Left colon (tissue), 2 donors: ENCODE data around the gene ADGRV1. TPM values are rescaled to one million over a fixed set of nuclear protein-coding genes. Genes with fewer than 3 reads are reported as not detected.
"Not testable (repeated sequence)": the region's sequence is repeated elsewhere in the genome, so short reads cannot be mapped to it uniquely, and the experiment has no call there.

Experiments used
- ATAC-seq: fragments of 200-7000 bp; cut with Tn5 transposase; one replicate; pipeline ENCODE4 v1.9.1; 2020; ENCODE audit warnings: mild to moderate bottlenecking, moderate library complexity
- DNase-seq, 2 donors: peaks; one replicate each; pipeline ENCODE4 v3.0.0-alpha.2; 2020
- intact Hi-C, 2 donors: fragments of 100-400 bp; cut with DNase I in 1 of 2; cut with micrococcal nuclease in 1 of 2; formaldehyde crosslinking; loops; one replicate each; pipeline versions ENCODE4 v1.11.2 to v1.14.0; 2022; cut with DNase I, micrococcal nuclease
- total RNA-seq, 2 donors: library from RNA; stranded (reverse); fragmentation: NEBNext Ultra II Directional; extraction: Animal tissue kit (Norgen Biotek cat#: 25700); gene quantifications; one replicate each; pipeline ENCODE4 v1.2.1, GENCODE V29; 2021
- donor health status: DM: no; HTN: no; CAD: no.
- donor health status: DM: yes; HTN: yes; CAD: no.

The ADGRV1 gene
- total RNA-seq, 2 donors from 2014 or later, result 3.8 to 7.3 TPM

DNA sequence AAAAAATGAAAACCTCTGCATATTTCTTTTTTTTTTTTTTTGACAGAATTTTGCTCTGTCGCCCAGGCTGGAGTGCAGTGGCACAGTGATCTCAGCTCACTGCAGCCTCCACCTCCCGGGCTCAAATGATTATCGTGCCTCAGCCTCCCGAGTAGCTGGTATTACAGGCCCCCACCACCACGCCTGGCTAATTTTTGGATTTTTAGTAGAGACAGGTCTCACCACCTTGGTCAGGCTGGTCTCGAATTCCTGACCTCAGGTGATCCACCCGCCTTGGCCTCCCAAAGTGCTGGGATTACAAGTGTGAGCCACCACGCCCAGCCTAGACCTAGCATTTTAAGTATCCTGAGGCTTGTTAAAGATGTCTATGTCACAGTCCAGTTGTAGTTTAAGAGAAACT lies 493.8 kb downstream of the ADGRV1 start:
- ATAC-seq, DNase-seq, intact Hi-C loops: not testable (repeated sequence)

DNA sequence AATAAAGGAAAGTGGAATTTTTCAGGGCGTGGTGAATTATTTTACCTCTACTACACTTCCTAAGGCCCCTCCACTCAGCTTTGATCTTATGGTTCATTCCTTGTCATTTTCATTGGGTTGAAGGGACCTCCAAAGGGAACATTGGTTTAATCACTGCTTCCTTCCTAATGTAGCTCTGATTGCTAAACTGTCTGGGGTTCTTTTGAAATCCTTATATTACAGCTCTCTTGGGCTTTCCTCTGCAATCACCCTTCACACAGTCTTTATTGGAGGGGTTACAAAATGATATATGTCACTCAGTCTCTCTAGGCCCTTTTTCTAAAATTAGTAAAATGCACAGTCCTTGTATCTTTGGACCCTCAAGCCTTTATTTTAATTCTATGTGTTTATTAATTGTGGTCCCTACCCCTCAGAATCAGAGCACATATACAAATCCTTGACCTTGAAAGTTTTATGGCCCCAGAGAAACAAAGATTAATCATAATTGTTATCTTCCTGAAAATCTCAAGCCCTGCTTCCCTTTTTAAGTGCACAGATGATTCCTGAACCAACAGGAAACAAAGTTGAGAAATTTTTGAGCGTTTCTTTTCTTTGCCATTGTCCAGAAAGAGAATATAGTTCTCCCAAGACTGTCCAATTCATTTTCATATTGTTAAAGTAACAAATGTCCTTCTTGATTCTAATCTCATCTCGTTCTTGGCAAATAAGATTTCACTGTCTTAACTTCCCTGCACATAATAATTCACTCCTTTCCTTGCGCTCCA lies 494.6 kb downstream of the ADGRV1 start:
- no peak for ATAC-seq
- DNase-seq, result no peak
- intact Hi-C loops, result no loop called here

DNA sequence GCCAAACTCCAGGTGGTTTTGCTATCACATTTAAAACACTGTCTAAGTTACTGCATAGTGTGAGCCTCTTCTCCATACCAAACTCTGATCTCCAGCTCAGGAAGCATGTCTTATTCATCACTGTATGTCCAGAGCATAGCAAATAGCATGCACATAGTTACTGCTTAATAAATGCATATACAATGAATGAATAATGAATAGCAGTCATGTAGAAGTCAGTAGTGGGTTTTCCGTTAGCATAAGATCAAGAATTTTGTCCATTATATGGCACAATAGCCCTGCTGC lies 495.1 kb downstream of the ADGRV1 start:
- intact Hi-C loops, result no loop called here
- ATAC-seq (no peak), DNase-seq (no peak)

DNA sequence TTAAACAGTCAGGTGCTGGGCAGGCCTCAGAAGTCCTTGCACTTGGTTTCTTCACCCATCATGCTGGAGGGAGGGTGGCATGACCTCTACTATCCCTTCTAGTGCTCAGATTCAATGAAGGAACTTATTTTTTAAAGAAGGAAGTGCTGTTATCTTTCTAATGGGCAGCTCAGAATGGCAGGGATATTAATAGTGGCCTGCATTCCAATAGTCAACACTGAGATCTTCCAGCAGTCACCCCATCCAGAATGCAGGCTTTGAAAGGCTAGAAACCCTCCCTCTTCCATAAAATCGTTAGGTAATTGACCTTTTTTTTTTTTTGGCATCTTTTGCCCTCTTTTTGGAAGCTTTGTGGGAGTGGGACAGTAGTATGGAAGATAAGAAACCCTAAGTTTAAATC lies 499.6 kb downstream of the ADGRV1 start:
- DNase-seq (no peak), ATAC-seq (peak; percentile 12)
- intact Hi-C loops, result no loop called here

DNA sequence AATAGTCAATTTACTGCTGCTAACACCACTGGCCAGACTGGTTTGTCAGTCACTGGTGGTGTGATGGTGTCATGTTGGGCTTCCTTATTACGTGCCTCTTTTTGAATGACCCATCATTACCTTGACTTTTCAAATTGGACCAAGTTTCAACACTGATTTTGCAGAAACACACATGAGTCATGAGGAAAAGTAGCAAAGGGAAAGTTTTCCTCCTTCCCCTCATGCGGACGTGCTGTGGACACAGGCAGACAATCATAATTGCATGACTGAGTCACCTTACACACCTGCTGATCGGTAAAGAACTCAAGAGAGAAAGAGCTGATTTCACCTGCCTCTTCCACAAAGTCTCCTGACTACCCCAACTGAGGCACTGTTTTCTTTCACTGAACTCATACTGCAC lies 500.0 kb downstream of the ADGRV1 start:
- peak; percentile 18 to 67 for DNase-seq
- intact Hi-C loops, result no loop called here
- peak; percentile 97 for ATAC-seq

DNA sequence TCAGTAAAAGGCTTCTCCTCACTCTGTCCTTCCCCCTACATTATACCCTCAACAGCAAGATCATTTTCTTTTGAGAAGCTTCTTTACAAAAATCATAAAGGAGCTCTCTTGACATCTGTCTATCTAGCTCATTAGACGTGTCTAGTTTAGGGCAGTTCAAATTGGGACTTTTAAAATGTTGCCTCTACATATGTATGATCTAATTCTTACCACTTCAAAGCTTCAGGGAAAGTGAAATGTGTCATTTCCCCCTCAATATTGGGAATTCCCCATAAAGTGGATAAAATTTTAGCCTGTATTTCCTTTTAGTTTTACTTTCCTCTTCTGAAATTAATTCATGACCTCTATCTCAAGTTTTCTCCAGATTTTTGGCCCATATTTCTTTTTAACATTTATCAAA lies 500.8 kb downstream of the ADGRV1 start:
- intact Hi-C loops, result no loop called here
- no peak for DNase-seq
- no peak for ATAC-seq

DNA sequence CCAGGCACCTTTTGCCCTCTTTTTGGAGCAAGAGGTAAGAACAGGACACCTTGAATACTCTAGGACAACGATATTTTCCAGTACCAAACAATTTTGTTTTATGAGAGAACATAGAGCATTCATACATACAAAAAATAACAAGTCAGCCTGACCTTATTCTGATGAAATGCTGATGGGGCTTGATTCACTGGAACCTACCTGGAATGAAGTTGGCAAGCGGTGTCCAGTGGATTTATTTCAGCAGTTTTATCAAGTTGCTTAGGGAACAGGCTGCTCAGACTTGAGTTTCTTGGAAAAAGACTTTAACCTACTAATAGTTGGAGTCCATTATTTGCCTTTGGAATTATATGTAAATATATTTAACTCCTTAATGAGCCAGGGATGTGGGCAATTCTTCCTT lies 502.5 kb downstream of the ADGRV1 start:
- intact Hi-C loops, result no loop called here
- DNase-seq (no peak), ATAC-seq (no peak)

DNA sequence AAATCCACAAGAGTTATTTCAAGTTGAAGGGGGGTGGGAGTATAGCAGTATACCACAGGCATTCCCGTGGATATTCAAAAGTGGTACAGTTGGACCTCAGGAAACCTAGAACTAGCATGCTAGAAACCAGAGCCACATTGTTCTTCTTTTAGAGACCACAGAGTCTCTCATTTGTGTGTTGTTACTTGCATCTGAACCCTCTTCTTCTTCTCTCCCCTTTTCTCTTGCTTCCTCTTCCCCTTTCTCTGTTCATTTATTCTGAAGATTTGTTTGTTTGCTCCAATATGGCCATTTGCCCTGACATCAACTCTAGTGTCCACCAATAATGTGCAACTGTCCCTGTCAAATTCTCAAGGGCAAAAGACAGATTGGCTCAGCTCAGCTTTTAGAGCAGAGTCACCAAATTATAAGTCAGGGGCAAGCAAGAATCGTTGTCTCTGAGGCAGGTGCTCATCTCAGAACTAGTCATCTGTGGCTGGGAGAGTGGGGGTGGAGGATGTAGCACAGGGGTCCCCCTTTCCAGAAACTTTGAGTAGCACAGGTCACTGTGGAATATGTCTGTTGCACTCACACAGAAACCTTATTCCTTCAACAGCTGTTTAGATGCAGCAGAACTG lies 503.5 kb downstream of the ADGRV1 start:
- ATAC-seq (no peak), DNase-seq (no peak)
- intact Hi-C loops, result no loop called here

DNA sequence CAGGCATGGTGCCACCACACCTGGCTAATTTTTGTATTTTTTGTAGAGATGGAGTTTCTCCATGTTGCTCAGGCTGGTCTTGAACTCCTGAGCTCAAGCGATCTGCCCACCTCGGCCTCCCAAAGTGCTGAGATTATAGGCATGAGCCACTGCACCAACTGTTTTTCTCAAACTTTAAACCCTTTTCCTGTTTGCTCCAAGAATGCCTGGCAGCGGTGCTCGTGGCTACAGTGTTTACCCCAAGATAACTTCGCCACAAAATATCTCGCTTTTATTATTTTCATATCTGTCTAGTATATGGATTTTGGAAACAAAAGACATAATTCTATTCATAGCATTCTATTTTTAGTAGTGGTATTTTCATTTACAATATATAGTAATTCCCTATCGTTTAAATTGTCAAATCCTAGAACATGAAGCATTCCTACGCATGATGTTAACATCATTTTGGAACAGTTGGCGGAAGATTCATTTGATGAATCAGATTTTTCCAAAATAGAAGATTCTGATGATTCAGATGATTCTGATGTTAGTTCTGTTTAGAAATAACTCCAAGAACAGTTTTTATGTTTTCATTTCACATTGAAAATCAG lies 504.6 kb downstream of the ADGRV1 start:
- ATAC-seq, intact Hi-C loops, DNase-seq: not testable (repeated sequence)

DNA sequence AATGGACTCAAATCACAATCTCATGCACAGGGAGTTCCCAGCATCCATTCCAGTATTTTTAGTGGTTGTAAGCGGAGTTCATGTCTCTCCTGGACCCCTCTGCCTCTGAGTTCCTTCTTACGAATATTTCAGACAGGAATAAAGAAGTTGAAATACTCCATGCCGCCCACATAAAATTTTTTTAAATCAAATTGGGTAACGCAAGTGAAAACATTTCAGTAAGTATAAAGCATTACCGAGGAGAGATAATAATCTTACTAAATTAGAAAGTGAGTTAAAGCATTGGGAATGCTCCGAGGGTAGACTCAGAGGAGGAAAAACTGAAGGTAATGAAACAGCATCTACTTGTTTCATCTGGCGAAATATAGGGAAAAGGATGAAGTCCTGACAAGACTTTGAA lies 506.9 kb downstream of the ADGRV1 start:
- intact Hi-C loops, result no loop called here
- ATAC-seq (no peak), DNase-seq (no peak)

DNA sequence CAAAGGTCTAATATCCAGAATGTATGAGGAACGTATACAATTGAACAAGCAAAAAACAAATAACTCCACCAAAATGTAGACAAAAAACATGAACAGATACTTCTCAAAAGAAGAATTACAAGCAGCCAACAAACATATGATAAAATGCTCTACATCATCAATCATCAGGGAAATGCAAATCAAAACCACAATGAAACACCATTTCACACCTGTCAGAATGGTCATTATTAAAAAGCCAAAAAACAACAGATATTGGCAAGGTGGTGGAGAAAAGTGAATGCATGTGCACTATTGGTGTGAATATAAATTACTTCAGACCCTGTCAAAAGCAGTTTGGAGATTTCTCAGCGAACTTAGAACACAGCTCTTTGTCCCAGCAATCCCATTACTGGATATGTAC lies 510.8 kb downstream of the ADGRV1 start:
- intact Hi-C loops, result no loop called here
- no peak for ATAC-seq

DNA sequence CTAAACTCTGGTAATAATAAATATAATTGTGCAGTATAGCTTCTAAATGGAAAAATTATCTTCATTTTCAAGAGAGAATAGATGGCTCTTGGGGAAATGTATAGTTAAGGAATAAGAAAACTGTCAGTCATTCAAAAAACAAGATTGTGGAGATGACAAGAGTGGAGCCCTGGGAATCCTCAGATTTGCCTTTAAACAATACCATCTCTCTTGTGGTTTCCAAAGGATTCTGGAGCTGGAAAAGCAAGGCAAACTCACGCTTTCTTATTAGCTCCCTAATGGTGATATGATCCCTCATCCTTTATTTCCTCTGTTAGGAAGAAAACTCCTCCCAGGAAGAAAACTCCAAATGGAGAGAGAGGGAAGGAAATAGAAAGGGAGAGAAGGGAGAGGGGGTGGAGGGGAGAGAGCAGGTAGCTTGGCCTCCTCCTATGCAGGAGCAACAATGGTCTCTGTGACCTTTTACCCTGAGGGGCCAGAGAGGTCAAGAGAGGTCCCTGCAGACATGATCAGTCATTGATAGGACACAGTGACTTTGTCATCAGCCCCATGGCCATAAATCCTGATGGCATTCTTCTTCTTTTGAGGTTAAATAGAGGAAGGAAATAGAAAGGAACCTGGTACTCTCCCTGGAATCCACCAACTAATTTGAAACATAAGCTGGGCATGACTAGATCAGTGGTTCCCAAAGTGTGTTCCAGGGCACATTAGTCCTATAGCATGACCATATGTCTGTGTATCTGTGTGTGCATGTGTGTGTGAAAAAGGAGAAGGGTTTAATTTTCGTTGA lies 512.4 kb downstream of the ADGRV1 start:
- ATAC-seq, result no peak
- no peak for DNase-seq
- intact Hi-C loops, result no loop called here

More for the DNA sequence above, 510.8 kb downstream of the ADGRV1 start:
- DNase-seq, result no peak

DNA sequence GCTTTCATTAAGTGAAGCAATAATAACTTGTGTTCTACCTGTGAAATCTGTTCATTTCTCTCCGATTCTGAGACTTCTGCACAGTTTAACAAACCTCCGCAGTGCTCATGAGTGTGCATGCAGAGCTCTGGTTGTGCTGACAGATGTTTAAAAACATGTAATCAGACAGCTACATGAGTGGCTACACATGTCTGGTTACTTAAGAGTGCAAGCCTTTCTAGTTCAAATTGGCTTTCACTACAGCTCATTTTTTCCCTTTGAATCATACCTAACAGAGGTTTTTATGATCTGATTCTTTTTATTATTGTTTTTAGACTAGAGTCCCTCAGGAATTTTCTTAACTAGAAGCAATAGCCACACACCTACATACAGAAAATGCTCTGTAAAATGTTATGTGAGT lies 514.3 kb downstream of the ADGRV1 start:
- no peak for DNase-seq
- intact Hi-C loops, result no loop called here
- no peak for ATAC-seq

DNA sequence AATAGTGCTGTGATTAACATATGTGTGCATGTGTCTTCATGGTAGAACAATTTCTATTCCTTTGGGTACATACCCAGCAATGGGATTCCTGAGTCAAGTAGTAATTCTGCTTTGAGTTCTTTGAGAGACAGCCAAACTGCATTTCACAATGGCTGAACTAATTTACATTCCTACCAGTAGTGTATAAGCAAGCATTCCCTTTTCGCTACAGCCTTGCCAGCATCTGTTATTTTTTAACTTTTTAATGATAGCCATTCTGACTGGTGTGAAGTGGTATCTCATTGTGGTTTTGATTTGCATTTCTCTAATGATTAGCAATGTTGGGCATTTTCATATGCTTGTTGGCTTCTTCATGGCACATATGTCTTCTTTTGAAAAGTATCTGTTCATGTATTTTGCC lies 516.0 kb downstream of the ADGRV1 start:
- ATAC-seq (peak; percentile 74), DNase-seq (no peak)
- intact Hi-C loops, result no loop called here

DNA sequence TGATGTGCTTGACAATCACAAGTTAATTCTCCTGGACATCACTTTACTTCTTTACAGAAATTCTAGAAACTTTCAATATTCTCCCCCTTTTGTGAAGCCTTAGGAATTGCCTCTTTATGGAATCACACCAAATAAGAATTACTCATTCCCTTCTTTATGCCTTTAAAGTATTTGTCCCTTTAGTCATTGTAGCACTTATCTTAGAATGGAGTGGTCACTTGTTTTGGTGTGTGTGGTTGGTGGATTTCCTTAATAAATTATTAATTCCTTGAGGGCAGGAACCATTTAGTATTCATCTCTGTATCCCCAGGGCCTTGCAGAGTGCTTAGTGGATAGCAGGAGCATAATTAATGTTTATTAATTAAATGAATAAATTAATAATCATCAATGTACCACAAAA lies 517.5 kb downstream of the ADGRV1 start:
- ATAC-seq (no peak), DNase-seq (no peak)
- intact Hi-C loops, result no loop called here

DNA sequence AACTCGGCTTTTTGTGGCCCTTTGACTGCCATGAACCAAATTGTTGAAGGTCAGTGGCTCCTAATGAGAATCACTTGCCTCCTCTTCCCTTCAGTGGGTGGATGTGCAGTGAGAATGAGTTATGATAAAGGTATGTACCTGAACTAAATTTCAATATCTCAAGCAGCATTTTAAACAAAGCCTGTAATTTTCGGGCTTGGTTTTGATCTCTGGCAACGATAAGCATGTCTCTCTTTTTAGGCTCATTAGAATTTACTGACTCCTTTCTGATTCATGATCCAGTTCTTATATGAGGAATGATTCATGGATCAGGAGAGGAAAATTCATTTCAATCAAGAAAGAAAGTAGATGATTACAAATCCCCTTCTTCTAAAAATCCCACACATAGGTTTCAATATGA lies 519.0 kb downstream of the ADGRV1 start:
- intact Hi-C loops, result no loop called here
- DNase-seq (no peak), ATAC-seq (no peak)

DNA sequence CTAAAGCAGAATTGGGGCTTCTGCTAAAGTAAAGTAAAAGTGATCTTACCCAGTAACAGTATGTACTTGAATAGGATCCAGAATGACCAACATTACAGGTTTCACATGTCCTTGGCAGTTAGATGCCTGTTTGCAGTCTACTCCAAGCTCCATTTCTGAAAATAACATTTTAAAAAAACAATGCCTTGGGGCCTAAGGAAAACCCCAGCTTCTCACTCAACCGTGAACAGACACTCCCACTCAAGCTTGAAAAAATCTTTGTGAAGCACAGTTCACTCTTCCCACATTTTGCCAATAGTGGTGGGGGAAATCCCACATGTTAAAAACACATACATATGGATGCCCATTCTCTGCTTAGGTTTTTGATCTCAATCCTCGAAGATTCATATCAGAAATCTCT lies 520.4 kb downstream of the ADGRV1 start:
- ATAC-seq, result no peak
- intact Hi-C loops, result no loop called here

DNA sequence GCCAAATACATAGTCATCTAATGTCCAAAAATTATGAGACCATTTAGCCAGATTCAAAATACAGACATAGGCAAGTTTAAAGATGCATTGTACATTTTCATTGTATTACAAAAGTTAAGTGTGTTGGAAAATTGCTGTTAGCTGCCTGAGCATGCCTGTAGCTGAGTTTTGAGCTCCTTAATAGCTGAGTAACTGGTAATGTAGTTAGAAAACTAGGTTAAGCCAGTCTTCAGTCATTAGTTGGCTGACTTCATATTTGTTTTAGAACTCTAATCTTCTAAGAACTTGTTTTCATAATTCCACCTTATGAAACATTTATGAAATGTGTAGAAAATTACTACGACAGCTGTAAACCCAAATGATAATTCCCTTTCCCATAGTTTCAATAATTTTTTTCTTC lies 531.2 kb downstream of the ADGRV1 start:
- no peak for DNase-seq
- intact Hi-C loops, result loop anchor here in 1 of 2 donors (10.0 kb wide), 1 partner anchor 225 kb away; no protein-coding TSS in a partner anchor
- ATAC-seq, result no peak

More for the DNA sequence above, 520.4 kb downstream of the ADGRV1 start:
- no peak for DNase-seq

DNA sequence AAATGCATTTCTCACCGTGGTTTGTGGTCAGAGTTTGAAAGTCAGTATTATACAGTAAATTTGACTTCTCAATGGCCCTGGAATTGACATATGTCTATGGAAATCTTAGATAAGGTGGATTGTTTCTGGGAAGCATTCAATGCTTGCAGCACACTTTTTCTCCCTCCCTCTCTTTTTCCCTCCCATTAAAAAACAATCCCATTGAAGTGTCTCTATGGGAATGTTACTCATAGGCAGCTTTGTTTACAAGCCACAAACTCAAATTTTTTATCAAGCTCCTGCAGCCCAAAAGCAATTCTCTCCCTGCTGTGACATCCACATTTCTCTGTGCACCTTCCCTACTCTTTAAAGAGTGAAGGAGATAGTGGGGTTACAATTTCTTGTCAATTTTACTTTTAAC lies 532.4 kb downstream of the ADGRV1 start:
- ATAC-seq (no peak), DNase-seq (no peak)
- intact Hi-C loops, result loop anchor here in 1 of 2 donors (10.0 kb wide), 1 partner anchor 226 kb away; no protein-coding TSS in a partner anchor
